Fibroblast of mammary gland (primary cell): ENCODE data around the gene CACNA1C.

ENCODE experiments used
- DNase-seq: peaks from one replicate; pipeline ENCODE4 v3.0.0-alpha.2; 2010; ENCODE audit warnings: low read depth
- H3K4me3 ChIP-seq: 2 replicates; pipeline ENCODE4 v1.5.1; 2011; ENCODE audit warnings: low read depth, mild to moderate bottlenecking, low read length, moderate library complexity; ENCODE audit not compliant: control insufficient read depth
- TF ChIP-seq, protein P1 (sequence below): conservative IDR thresholded peaks from 2 replicates; pipeline ENCODE4 v1.5.1; 2011; ENCODE audit warnings: low read depth, low read length, inconsistent platforms; ENCODE audit not compliant: control insufficient read depth, insufficient read depth

CACNA1C gene

DNA sequence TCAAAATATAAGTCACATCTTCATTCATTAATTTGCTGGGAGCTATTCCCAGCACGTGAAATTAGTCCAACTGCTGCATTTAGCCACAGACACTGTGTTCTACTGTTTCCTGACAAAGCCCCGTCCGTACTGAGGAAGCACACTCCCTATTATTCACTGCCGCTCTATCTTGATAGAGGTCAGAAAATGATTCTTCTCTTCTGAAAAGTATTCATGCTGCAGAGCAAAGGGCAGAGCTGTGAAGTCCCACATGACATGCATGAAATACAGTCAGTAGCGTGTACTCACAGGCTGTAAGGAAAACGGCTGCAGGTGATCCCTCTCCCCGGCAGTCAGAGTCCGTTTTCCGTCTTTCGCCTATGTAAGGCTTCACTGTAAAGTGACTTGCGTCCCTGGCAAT lies 439.4 kb downstream of the CACNA1C start:
- TF ChIP-seq, protein P1, sequence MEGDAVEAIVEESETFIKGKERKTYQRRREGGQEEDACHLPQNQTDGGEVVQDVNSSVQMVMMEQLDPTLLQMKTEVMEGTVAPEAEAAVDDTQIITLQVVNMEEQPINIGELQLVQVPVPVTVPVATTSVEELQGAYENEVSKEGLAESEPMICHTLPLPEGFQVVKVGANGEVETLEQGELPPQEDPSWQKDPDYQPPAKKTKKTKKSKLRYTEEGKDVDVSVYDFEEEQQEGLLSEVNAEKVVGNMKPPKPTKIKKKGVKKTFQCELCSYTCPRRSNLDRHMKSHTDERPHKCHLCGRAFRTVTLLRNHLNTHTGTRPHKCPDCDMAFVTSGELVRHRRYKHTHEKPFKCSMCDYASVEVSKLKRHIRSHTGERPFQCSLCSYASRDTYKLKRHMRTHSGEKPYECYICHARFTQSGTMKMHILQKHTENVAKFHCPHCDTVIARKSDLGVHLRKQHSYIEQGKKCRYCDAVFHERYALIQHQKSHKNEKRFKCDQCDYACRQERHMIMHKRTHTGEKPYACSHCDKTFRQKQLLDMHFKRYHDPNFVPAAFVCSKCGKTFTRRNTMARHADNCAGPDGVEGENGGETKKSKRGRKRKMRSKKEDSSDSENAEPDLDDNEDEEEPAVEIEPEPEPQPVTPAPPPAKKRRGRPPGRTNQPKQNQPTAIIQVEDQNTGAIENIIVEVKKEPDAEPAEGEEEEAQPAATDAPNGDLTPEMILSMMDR = no peak
- DNase-seq = no peak
- no peak overlapping the region for H3K4me3 ChIP-seq

DNA sequence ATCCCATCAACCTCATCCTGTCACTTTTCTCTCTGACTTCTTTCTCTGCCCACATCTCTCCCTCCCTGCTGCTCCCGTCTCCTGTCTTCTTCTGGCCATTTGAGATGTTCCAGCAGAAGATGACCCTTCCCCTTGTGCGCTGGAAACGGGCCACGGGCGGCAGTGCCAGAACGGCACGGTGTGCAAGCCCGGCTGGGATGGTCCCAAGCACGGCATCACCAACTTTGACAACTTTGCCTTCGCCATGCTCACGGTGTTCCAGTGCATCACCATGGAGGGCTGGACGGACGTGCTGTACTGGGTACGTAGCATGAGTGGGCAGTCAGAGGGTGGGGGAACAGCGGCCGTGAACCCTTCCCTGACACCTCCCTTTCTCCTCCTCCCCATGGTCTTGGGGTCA lies 440.3 kb downstream of the CACNA1C start:
- H3K4me3 ChIP-seq = no peak overlapping the region
- TF ChIP-seq, protein P1 = no peak
- DNase-seq = no peak

DNA sequence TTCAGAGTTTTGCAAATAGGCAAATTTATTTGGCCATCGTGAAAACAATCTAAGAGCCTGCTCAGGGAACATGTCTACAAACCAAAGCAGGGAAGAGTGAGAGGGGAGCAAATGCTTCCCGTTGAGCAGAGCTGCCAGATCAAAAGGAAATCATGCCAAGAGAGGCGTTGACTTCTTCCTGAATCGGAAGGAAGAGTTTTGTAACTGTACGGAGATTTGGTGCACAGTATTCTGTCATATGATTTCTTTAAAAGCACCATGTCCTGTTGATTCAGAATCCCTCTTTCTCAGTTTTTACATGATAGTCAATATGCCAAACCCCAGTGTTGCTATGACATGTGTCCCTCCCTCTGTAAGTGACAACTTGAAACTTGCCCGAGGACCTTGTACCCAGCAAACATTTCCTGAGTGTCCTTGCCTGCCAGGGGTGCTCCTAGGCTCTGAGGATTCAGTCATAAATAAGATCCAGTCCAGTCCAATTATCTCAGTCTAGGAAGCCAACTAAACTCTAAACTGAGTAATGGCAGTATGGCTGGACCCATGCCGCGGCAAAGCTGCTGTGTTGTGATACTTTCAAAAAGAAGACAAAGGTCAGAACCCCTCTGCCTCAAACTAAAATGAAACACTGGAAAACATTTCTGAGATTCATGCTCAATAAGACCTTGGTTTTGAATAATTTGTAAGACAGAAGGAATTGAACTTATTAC lies 441.9 kb downstream of the CACNA1C start:
- no peak overlapping the region for H3K4me3 ChIP-seq
- DNase-seq = peak; percentile 42
- TF ChIP-seq, protein P1 = no peak

DNA sequence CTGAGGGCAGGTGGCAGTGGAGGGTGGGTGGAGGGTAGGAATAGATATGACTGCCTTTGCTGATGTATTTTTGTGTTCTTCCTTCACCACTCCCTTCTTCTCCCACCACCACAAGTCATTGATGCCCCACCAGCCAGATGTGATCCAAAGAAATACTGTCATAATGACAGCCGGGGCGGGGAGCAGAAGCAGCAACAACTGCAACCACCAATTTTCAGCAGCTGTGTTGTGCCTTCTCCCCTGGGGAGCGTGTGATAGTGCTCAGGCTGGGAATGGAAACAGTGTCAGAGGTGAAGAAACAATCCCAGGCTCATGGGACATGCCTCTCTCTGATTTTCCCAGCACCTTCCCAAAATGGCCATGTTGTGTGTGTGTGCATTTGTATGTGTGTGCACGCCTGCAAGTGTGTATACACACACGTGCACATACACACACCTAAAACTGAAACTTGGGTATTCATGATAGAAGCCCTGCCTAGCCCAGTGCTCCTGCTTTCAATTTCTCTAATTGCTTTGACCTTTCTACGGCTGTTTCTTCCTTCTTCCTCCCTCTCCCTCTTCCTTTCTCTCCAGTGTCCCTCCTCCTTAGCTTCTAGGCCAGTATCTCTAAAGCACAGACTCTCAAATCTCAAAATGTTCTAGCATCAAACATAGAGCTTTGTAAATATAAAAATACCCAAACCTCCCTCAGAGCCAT lies 442.8 kb downstream of the CACNA1C start:
- H3K4me3 ChIP-seq = no peak overlapping the region
- DNase-seq = no peak
- TF ChIP-seq, protein P1 = no peak

DNA sequence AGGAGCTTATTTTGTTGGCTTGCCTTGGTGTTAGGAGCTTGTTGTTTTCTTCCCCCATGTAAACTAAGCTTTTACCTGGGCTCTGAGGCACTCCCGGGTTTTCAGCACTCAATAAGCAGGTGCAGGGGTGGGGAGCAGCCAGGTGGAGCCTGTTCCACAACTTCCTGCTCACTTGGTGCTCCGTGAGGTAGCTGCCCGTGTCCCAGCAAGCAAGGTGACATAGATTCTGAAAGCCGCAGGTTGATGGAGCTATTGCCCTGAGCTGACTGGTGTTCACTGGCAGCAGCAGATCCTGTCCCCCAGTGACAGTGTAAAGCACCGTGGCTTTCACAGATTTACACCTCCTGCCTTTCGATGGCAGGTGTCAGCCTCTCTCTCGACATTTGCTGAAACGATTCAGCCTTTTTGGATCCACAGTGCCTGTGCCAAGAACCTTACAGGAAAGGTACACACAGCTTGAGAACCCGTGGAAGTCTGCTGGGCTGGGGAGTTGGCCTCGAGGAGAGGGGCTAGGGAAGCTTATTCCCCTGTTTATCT lies 446.2 kb downstream of the CACNA1C start:
- no peak overlapping the region for H3K4me3 ChIP-seq
- no peak for DNase-seq
- TF ChIP-seq, protein P1 = no peak

DNA sequence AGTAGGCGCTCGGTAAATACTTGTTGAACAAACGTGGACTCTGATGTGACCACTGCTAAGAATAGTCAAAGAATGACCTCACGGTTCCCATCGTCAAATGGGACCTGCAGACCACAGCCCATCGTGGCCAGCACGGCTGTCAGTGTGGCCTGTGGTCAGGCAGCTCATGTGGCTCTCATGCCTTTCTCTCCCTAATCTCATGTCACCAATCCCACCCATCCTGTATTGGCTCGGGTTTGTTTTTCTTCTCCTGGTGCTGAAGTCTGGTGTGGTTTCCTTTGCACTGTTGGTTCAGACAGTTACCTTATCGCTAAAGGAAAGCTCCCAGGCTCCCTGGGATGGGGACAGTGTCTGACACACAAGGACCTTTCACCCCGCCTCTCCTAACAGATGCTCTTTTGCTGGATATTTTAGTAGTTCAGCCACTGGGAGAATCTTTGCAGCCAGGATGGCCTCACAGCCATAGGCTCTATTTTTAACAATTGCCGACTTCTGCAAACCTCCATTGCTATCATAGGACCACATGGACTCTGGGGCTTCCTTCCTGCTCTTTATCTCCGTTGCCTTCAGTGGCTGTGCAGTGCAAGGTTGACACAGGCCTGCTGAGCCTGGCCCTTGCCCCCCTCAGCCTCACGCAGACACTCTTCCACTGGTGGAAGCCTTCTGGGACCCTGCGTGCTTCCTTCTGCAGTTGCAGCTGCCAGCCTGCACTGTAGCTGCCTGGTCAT lies 448.8 kb downstream of the CACNA1C start:
- DNase-seq = no peak
- no peak overlapping the region for H3K4me3 ChIP-seq
- TF ChIP-seq, protein P1 = no peak
